SKM-1 (cell line): ENCODE measurements around the gene KCTD11.
"Not testable (repeated sequence)": the region's sequence is repeated elsewhere in the genome, so short reads cannot be mapped to it uniquely, and the experiment has no call there.

ENCODE experiments used
- DNase-seq: peaks from one replicate; lab custom pipeline; 2025; ENCODE audit not compliant: unreplicated experiment; lab: John Stamatoyannopoulos, UW

The KCTD11 gene

GRCh38 chr17:7343250-7343649 is 8.7 kb upstream of the KCTD11 start:
- DNase-seq: no peak

GRCh38 chr17:7346761-7347614 is 5.0 kb upstream of the KCTD11 start:
- no peak for DNase-seq

GRCh38 chr17:7347630-7348477 is 4.1 kb upstream of the KCTD11 start:
- DNase-seq: no peak

- DNase-seq: no peak
Measured at GRCh38 chr17:7348478-7349242, 3.3 kb upstream of the KCTD11 start.

GRCh38 chr17:7352503-7352889 is 534 bp downstream of the KCTD11 start:
- DNase-seq: no peak

GRCh38 chr17:7352910-7353635 is 1.1 kb downstream of the KCTD11 start:
- DNase-seq: no peak

GRCh38 chr17:7354262-7354843 is 2.4 kb downstream of the KCTD11 start:
- DNase-seq: no peak

GRCh38 chr17:7355053-7355452 is 3.1 kb downstream of the KCTD11 start, which contains the start of gene TMEM95:
TMEM95 (plus strand) TSS chr17:7355156; CDS start chr17:7355205, 49 bp downstream.
- DNase-seq: no peak

- no peak for DNase-seq
Measured at GRCh38 chr17:7355573-7355972, 3.6 kb downstream of the KCTD11 start.

- no peak for DNase-seq
Measured at GRCh38 chr17:7356072-7356549, 4.1 kb downstream of the KCTD11 start.

- no peak for DNase-seq
Measured at GRCh38 chr17:7356756-7357155, 4.8 kb downstream of the KCTD11 start.

GRCh38 chr17:7357381-7357780 is 5.4 kb downstream of the KCTD11 start:
- no peak for DNase-seq

- no peak for DNase-seq
Measured at GRCh38 chr17:7361906-7362305, 9.9 kb downstream of the KCTD11 start.

- DNase-seq: no peak
Measured at GRCh38 chr17:7363311-7363710, 11.3 kb downstream of the KCTD11 start.

GRCh38 chr17:7365963-7366362 is 14.0 kb downstream of the KCTD11 start:
- not testable (repeated sequence) for DNase-seq

GRCh38 chr17:7367083-7367482 is 15.1 kb downstream of the KCTD11 start:
- DNase-seq: no peak

- DNase-seq: no peak
Measured at GRCh38 chr17:7367918-7368598, 16.1 kb downstream of the KCTD11 start.

GRCh38 chr17:7368599-7368994 is 16.6 kb downstream of the KCTD11 start:
- DNase-seq: not testable (repeated sequence)

- DNase-seq: no peak
Measured at GRCh38 chr17:7369825-7370224, 17.9 kb downstream of the KCTD11 start.
